GM13976 (cell line): ENCODE data around the gene MPP2.

ENCODE experiments used
- DNase-seq: peaks from one replicate; pipeline ENCODE4 v3.0.0; 2012; ENCODE audit warnings: low spot score
- CTCF ChIP-seq: IDR thresholded peaks from 2 replicates; pipeline ENCODE4 v1.5.1; 2012; ENCODE audit warnings: borderline replicate concordance, mild to moderate bottlenecking; ENCODE audit not compliant: insufficient read depth; ENCODE audit errors: extremely low read depth, missing control alignments, control extremely low read depth
- in situ Hi-C: fragments of 300-500 bp; cut with MboI; formaldehyde crosslinking; loops from one replicate; pipeline ENCODE4 v1.12.0; 2022; ENCODE audit warnings: low sequenced_read_pairs, mixed read lengths, inconsistent platforms; ENCODE audit not compliant: unreplicated experiment

The MPP2 gene

GRCh38 chr17:43853546-43853945 is 53.8 kb downstream of the MPP2 start:
- in situ Hi-C loops = no loop called here
- no peak for TF ChIP-seq CTCF
- no peak for DNase-seq

- in situ Hi-C loops = no loop called here
- no peak for DNase-seq
- no peak for TF ChIP-seq CTCF
Measured at GRCh38 chr17:43852571-43852970, 54.8 kb downstream of the MPP2 start.

GRCh38 chr17:43849116-43849515 is 58.2 kb downstream of the MPP2 start:
- no peak for TF ChIP-seq CTCF
- DNase-seq = no peak
- in situ Hi-C loops = no loop called here

- no peak for TF ChIP-seq CTCF
- in situ Hi-C loops = no loop called here
- DNase-seq = no peak
Measured at GRCh38 chr17:43848601-43849000, 58.7 kb downstream of the MPP2 start.

GRCh38 chr17:43846963-43847371 is 60.4 kb downstream of the MPP2 start, which contains the start of gene CD300LG:
Gene CD300LG (plus strand): TSS chr17:43847176. CDS start chr17:43847217, 41 bp downstream.
- no peak for TF ChIP-seq CTCF
- no peak for DNase-seq
- in situ Hi-C loops = no loop called here

- TF ChIP-seq CTCF = peak; percentile 95
- DNase-seq = peak; percentile 91
- in situ Hi-C loops = no loop called here
Measured at GRCh38 chr17:43846221-43846712, 61.1 kb downstream of the MPP2 start.
